Glomerular visceral epithelial cell (primary cell): ENCODE results near the gene NUP62.
"Not testable (repeated sequence)": the region's sequence is repeated elsewhere in the genome, so short reads cannot be mapped to it uniquely, and the experiment has no call there.

ENCODE experiments used
- DNase-seq: peaks from one replicate; pipeline ENCODE4 v3.0.0-alpha.2; 2016; ENCODE audit errors: extremely low spot score

The NUP62 gene, protein sequence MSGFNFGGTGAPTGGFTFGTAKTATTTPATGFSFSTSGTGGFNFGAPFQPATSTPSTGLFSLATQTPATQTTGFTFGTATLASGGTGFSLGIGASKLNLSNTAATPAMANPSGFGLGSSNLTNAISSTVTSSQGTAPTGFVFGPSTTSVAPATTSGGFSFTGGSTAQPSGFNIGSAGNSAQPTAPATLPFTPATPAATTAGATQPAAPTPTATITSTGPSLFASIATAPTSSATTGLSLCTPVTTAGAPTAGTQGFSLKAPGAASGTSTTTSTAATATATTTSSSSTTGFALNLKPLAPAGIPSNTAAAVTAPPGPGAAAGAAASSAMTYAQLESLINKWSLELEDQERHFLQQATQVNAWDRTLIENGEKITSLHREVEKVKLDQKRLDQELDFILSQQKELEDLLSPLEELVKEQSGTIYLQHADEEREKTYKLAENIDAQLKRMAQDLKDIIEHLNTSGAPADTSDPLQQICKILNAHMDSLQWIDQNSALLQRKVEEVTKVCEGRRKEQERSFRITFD

DNA sequence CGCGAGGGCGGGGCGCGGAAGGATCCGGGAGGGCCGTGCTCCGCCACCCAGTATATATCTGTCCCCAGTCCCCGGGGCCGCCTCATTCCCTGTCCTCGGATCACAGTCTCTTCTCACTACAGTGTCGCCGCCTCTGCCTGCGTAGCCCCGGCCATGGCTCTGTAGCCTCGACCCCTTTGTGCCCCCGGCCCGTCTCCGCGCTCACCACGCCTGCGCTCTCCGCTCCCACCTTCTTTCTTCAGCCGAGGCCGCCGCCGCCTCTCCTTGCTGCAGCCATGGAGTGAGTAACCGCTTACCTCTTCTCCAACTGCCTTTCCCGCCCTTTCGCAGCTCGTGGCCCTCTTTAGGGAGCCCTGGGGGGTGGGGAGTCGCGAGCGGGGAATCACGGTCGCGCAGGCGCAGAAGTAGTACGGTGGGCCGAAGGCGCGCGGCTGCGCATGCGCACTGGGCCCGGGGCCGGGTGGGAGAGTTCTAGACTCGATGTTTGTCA lies at the start of gene NUP62, which contains the start of gene ATF5:
Gene NUP62 (minus strand): TSS at position 384 of the 490 bp plus-strand sequence. CDS start 19,697 bp downstream, outside the sequence.
Gene ATF5 (plus strand): TSS at position 85 of the 490 bp plus-strand sequence. CDS start 1,646 bp downstream, outside the sequence.
- peak; percentile 93 for DNase-seq

DNA sequence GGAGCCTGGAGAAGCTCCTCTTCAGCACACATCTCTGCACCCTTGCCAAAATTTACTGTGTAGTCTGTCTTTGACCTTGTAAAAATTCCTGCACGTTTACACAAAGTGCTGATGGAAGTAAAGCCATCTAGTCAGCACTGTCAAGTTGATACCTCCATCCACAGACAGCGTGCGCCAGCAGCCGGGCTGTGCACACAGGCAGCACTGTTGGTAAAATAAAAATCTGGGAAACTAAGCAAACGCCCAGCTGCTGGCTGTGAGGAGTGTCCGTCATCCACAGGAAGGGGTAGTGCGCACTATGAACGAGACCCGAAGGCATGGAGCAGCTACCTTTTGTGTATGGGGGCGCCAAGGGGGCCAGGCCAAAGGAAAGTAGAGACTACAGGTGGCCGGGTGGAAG lies 49.0 kb upstream of the NUP62 start:
- no peak for DNase-seq

DNA sequence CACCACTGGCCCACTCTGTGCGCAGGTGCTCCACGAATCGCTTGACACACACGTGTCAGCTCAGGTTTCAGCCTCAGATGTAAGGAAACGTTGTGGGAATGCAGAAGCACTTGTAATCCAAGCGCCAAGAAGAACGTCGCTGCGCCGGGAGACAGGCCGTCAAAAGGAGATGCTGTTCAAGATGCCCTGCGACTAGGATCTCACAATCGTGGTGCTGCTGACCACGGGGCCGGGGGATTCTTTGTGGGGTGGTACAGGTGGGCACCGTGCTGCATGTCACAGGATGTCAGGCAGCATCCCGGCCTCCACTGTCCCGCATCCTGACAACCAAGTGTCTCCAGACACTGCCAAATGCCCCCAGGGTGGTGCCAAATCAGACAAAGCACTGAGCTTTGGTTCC lies 48.6 kb upstream of the NUP62 start:
- no peak for DNase-seq

DNA sequence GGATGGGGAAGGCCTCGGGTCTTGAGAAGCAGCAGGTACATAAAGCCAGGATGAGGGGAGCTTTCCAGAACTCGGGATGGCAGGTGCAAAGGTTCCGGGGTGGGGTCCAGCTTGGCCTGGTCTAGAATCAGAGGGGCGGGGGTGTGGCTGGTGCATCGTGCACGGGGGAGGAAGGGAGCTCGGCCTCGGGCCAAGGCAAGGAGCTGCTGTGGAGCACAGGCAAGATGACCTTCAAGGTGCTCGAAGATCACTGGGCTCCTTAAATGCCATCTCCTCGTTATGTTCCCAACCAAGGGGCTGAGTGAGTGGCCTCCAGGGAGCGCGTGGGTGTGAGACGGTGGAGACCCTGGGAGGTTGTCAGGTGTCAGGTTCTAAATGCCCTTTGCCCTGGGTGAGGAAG lies 47.8 kb upstream of the NUP62 start:
- no peak for DNase-seq

DNA sequence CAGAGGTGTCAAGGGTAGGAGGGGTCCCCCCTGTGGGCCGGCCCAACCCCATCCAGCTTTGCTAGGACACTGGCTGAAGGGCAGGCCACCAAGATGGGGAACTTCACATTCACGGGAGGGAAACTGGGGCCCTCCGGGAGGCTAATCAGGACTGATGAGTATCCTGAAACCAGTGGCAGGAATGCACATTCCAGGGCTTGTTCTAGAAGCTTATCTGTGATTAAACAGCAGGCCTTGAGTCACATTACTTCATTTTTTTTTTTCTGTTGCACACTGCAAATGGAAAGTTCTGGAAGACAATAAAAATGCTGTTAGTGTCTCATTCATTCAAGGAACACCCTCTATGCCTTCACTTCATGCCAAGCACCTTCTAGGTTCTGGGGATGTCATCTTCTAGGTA lies 47.2 kb upstream of the NUP62 start:
- DNase-seq: no peak

DNA sequence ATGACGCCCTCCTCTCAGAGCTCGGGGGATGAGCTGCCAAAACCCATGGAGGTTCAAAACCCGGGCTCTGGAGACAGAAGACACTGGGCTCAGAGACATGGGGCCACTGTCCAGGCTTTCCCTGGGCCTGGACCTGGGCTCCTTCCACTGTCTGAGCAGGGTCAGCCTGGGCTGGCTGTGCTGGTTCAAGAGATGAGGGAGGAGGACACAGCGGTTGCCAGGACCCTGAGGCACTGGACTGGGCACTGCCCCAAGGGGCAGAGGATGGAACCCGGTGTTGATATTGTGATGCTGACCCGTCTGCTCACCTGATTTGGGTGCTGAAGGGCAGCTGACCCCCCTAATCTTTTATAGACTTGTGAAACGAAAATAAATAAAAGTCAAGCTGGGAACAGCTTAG lies 45.7 kb upstream of the NUP62 start:
- no peak for DNase-seq

DNA sequence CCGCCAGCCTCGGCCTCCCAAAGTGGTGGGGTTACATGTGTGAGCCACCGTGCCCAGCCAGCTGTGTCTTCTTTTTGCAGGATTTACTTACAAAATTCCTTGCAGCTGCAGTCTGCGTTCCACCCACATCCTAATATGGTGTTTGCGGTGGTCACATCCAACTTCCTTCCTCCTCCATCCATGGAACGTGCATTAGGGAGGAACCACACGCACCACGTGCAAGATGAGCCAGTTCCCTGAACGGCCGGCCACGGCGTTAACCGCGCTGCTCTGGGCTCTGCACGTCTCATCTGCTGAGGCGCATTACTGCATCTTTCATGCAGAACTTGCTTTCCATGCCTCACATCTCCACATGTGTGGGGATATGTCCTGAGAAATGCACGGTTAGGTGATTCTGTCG lies 44.7 kb upstream of the NUP62 start:
- DNase-seq: no peak

DNA sequence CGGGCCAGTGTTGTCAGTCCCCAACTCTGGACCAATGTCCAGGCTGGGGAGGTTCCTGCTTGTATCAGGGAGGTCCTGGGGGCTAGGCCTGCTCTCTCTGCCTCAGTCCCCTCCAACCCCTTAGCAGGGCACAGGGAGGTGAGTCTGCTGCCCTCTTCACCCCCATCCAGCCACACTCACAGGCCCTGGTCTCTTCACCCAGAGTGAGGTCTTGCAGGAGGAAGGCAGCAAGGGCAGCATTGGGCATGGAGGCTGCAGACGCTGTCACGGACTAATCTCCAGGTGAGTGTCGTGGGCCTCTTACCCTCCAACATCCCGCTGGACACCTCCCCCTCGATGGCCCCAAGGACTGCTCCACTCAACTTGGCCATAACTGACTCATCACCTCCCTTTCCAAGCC lies 43.5 kb upstream of the NUP62 start:
- DNase-seq: no peak

DNA sequence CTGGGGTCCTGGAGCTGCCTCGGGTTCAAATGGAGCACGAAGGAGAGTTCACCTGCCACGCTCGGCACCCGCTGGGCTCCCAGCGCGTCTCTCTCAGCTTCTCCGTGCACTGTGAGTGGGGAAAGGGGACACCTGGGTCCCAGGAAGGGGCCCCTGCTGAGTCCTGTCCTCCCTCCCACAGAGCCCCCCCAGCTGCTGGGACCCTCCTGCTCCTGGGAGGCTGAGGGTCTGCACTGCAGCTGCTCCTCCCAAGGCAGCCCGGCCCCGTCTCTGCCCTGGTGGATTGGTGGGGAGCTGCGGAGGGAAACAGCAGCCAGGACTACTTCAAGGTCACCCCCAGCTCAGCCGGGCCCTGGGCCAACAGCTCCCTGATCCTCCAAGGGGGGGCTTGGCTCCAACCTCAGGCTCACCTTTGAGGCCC lies 42.7 kb upstream of the NUP62 start:
- no peak for DNase-seq

DNA sequence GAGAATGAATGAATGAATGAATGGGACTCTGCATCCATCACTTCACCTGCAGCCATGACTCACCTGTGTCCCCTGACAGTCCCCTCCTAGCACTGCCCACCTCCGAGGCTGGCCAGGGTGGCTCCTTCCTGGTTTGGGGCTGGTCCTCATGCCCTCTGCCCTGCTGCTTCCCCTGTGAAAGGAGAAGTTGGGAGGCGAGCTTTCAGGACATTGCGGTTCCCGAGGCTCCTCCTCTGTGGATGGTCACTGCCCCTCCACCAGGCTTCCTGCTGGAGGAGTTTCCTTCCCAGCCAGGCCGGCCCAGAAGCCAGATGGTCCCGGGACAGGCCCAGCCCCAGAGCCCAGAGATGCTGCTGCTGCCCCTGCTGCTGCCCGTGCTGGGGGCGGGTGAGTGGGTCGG lies 40.1 kb upstream of the NUP62 start:
- DNase-seq: not testable (repeated sequence)

DNA sequence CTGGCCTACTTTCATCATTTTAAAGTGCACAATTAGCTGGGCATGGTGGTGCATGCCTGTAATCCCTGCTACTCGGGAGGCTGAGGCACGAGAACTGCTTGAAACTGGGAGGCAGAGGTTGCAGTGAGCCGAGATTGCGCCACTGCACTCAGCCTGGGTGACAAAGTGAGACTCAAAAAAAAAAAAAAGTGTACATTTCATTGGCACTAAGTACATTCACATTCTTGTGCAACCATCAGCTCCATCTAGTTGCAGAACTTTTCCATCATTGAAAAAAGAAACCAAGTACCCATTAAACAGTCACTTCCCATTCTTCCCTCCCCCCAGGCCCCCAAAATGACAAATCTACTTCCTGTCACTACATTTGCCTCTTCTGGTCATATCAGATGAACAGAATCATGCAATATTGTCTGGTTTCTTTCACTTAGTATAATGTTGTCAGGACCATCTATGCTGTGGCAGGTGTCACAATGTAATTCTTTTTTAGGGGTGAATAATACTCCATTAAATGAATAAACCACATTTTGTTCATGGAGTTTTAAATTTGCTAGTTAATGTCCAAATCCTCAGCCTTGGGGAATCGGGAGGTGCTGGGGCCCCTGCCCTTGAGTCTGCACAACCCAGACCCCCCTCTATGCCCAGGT lies 39.1 kb upstream of the NUP62 start:
- DNase-seq: no peak

DNA sequence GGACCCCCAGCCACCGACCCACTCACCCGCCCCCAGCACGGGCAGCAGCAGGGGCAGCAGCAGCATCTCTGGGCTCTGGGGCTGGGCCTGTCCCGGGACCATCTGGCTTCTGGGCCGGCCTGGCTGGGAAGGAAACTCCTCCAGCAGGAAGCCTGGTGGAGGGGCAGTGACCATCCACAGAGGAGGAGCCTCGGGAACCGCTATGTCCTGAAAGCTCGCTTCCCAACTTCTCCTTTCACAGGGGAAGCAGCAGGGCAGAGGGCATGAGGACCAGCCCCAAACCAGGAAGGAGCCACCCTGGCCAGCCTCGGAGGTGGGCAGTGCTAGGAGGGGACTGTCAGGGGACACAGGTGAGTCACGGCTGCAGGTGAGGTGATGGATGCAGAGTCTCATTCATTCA lies 31.7 kb upstream of the NUP62 start, which contains the start of gene SIGLEC11:
Gene SIGLEC11 (minus strand): TSS at position 193 of the 400 bp plus-strand sequence. CDS start 91 bp downstream, at position 102.
- DNase-seq: not testable (repeated sequence)

DNA sequence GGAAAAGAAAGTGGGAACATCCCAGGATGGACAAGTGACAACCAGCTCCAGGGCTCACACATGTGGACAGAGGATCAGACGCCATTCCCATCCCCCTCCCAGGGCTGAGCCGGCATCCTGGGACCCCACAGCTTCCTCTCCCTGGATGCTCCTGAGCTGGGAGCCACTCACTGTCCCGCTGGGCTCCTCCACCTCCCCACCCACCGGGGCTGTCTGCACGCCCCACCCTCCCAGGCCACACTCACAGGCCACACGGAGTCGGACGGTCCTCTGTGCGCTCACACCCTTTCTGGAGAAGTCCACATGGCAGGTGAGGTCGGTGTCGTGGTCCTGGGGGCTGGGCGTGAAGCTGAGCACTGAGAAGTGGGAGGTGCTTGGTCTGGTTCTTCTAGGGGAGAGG lies 30.6 kb upstream of the NUP62 start:
- not testable (repeated sequence) for DNase-seq

DNA sequence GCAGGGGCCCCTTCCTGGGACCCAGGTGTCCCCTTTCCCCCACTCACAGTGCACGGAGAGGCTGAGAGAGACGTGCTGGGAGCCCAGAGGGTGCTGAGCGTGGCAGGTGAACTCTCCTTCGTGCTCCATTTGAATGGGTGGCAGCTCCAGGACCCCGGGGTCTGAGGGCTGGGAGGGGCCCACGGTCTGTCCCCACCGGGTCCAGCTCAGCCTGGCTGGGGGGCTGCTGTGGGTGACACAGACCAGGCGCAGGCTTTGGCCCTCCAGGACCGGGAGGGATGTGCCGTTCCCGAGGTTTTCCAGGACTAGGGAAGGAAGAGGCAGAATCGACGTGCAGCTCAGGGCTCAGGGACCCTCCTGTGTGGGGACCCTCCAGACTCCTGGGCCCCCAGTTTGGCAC lies 29.3 kb upstream of the NUP62 start:
- not testable (repeated sequence) for DNase-seq

DNA sequence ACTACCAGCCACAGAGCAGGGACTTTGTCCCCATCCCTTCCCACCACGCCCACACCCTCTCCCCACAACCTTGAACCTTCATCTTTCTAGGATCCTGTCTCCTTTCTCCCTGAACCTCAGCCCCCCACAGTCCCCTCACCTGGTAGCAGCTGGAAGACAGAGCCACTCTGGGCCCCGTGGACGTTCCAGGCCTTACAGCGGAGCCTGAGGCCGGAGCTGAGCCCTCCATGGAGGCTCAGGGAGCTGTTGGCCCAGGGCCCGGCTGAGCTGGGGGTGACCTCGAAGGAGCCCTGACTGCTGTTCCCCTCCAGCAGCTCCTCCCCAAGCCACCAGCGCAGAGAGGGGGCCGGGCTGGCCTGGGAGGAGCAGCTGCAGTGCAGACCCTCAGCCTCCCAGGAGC lies 28.8 kb upstream of the NUP62 start:
- not testable (repeated sequence) for DNase-seq

DNA sequence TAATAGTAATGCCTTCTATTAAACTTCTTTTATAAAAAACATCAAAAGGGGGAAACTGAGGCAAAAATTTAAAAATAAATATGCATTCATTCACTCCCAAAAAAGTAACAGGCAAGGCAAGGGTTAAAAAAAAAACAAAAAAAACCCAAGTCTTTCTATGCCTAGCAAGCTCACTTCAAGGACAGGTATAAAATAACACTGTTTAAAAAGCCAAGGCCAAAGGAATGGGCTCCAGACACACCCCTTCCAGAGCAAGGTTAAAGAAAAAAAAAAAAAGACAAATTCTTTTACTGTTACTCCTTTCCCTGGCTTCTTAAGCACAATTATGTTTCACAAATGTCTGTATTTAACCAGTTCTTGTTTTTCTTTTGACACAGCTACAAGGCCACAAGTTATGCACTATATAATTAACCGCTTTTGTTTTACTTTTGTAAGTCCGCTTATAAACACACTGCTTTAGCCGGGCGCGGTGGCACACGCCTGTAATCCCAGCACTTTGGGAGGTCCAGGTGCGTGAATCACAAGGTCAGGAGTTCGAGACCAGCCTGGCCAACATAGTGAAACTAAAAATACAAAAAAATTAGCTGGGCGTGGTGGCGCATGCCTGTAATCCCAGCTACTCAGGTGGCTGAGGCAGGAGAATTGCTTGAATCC lies 28.1 kb upstream of the NUP62 start:
- no peak for DNase-seq

DNA sequence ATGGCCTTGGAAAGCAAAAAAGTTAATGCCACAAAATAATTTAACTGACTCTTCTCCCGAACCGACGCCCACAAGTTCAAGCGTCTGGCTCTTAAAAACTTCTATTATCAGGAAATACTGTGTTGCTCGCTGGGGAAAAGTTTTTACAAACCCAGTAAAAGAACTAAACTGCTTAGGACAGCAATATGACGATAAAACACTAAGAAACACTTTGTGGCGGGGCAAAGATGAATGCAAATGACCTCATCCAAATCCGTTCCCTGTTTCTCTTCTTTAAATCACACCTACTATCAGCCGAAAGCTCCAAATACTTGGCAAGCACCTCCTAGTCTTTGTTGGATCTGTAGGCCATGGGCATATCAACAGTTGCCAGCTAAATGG lies 26.8 kb upstream of the NUP62 start:
- no peak for DNase-seq

DNA sequence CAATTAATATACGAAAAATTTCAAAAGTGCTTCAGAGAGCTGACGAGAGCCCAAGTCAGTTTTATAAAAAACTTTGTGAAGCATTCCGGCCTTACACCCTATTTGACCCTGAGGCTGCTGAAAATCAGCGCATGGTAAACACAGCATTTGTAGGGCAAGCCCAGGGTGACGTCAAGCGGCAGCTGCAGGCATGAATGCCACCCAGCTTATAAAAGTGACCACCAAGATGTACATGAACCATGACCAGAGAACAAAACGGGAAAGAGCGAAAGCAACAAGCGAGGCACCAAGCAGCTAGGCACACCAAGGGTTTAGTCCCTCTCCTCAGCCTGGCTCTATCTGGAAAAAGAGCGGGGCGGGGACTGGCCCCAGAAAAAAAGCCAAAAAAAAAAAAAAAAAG lies 25.6 kb upstream of the NUP62 start:
- no peak for DNase-seq

DNA sequence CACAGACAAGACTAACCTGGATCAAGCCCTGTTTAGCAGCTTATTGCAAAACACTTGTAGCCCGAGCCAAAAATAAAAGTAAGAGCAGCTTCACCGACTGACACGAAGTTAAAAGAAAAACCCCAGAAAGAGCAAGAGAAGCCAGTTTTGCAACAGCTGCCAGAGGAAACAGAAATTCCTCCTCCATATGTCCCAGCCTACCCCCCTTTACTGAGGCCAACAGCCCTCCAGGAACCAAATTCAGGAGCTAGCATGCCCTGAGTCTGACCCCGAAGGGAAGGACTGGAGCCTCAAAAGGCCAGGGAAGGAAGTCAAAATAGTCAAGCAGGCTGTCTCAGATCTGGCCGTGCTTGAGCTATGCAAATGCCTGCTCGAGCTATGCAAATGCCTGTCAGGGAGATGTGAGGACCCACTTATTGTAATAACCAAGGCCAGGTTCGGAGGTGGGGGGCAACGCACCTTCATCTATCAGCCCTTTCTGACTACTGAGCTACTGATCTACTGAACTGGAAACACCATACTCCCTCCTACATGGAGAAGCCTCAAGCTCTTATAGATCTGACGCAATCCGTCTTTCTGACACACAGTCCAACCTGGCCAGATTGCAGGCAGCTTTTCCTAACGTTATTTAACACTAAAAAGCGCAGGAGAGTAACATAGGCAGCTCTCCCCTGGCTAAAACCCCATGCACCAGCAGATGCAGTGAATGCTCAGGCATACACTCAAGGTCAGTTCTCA lies 25.0 kb upstream of the NUP62 start:
- no peak for DNase-seq

DNA sequence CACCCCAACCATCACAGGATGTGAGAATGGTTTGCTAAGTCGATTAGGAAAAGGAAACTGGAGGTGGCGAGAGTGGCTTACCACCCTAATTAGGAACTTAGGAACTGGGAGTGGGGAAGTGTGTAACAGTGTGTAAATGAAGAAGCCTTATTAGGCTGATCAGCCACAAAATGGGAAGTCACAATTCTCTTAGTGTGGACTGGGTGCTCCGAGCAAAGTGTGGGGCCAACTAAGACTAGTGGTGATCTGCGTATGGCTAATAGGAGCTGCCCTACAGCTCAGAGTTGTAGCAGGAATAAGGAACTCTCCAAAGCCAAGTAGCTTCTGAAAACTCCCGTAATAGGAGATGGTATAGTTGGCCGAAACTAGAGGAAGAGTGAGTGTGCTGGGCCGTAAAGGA lies 24.1 kb upstream of the NUP62 start:
- DNase-seq: no peak

DNA sequence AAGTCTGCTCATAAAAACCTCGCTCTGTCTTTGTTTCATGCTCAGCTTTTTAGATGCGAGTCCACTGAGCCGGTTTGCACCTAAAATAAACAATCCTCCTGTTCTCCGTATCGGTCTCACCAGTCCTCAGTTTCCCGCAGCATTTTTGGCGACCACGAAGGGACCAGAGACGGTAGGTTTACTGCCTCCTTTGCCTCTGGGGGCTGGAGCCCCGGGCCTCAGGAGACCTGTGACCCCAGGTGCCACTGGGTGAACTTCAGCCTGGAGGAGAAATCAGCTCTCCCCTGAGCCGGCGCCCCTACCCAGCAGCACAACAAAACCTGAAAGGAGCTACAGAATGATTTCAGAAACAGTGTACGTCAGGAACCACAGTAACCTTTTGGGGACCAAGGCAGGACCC lies 23.6 kb upstream of the NUP62 start:
- DNase-seq: no peak

DNA sequence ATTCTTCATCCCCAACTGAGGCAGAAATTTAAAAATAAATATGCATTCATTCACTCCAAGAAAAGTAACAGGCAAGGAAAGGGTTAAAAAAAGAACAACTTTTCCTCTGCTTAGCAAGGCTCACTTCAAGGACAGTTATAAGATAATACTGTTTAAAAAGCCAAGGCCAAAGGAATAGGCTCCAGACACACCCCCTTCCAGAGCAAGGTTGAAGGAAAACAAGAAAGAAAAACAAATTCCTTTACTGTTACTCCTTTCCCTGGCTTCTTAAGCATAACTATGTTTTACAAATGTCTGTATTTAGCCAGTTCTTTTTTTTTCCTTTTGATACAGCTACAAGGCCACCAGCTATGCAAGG lies 23.2 kb upstream of the NUP62 start:
- DNase-seq: no peak
